WTC11 (cell line): ENCODE measurements around the gene FNDC3B. TPM values are rescaled to one million over a fixed set of nuclear protein-coding genes. Genes with fewer than 3 reads are reported as not detected.
A peak's percentile ranks its signal among the peaks of the same experiment; 100 is the strongest.

Experiments
- ATAC-seq: fragments of 200-7000 bp; cut with Tn5 transposase; 2 replicates; pipeline ENCODE4 v1.10.0; 2021; ENCODE audit warnings: mild to moderate bottlenecking, moderate library complexity
- CTCF ChIA-PET: fragments of 300-600 bp; sonication (Branson Sonifier 250); formaldehyde crosslinking; loops from one replicate; lab custom pipeline; 2021; ENCODE audit warnings: antibody characterized with exemption; lab: Charles Lee
- POLR2A ChIA-PET: fragments of 350-600 bp; sonication (Branson Sonifier 250); formaldehyde crosslinking; loops from one replicate; lab custom pipeline; 2021; ENCODE audit warnings: antibody characterized with exemption; lab: Charles Lee
- DNase-seq: peaks from one replicate; pipeline ENCODE4 v3.0.0; 2021; ENCODE audit warnings: low spot score
- H3K27ac Mint-ChIP-seq: 2 replicates; pipeline ENCODE4 v1.8.0; 2021; ENCODE audit warnings: mixed read lengths
- H3K27me3 Mint-ChIP-seq: 2 replicates; pipeline ENCODE4 v1.8.0; 2021; ENCODE audit warnings: low read depth, mild to moderate bottlenecking, moderate library complexity, mixed read lengths
- H3K36me3 Mint-ChIP-seq: 2 replicates; pipeline ENCODE4 v1.8.0; 2021; ENCODE audit warnings: mixed read lengths
- H3K4me1 Mint-ChIP-seq: 2 replicates; pipeline ENCODE4 v1.8.0; 2022; ENCODE audit warnings: mixed read lengths
- H3K4me3 Mint-ChIP-seq: 2 replicates; pipeline ENCODE4 v1.8.0; 2021; ENCODE audit warnings: mild to moderate bottlenecking, moderate library complexity, mixed read lengths
- H3K9me3 Mint-ChIP-seq: 2 replicates; pipeline ENCODE4 v1.8.0; 2021; ENCODE audit warnings: mixed read lengths
- AR ChIP-seq: fragments of 250-450 bp; sonication (Bioruptor Pico); IDR thresholded peaks from 2 replicates; pipeline ENCODE4 v1.9.0; 2021; ENCODE audit warnings: mild to moderate bottlenecking
- E2F5 ChIP-seq: sonication (generic); formaldehyde crosslinking; IDR thresholded peaks from 2 replicates; pipeline ENCODE4 v1.8.1; 2022; ENCODE audit warnings: mild to moderate bottlenecking, moderate library complexity, missing genetic modification reagents
- ESRRA ChIP-seq: sonication (generic); formaldehyde crosslinking; IDR thresholded peaks from 2 replicates; pipeline ENCODE4 v1.8.1; 2022; ENCODE audit warnings: mild to moderate bottlenecking, missing genetic modification reagents, borderline replicate concordance
- GRHL2 ChIP-seq: fragments of 250-450 bp; sonication (Bioruptor Pico); IDR thresholded peaks from 2 replicates; pipeline ENCODE4 v1.8.0; 2022; ENCODE audit warnings: mild to moderate bottlenecking, moderate library complexity; ENCODE audit not compliant: insufficient replicate concordance, severe bottlenecking
- HMGXB4 ChIP-seq: sonication (generic); formaldehyde crosslinking; IDR thresholded peaks from 2 replicates; pipeline ENCODE4 v1.8.1; 2023; ENCODE audit warnings: mild to moderate bottlenecking, moderate library complexity, missing genetic modification reagents
- JAZF1 ChIP-seq: fragments of 250-450 bp; sonication (Bioruptor Pico); IDR thresholded peaks from 2 replicates; pipeline ENCODE4 v1.9.0; 2021; ENCODE audit warnings: moderate library complexity, mild to moderate bottlenecking, inconsistent platforms
- SMAD4 ChIP-seq: sonication (generic); formaldehyde crosslinking; IDR thresholded peaks from 2 replicates; pipeline ENCODE4 v1.8.0; 2022; ENCODE audit warnings: mild to moderate bottlenecking, missing genetic modification reagents
- SOX15 ChIP-seq: fragments of 250-450 bp; sonication (Bioruptor Pico); IDR thresholded peaks from 2 replicates; pipeline ENCODE4 v1.9.0; 2021; ENCODE audit warnings: mild to moderate bottlenecking
- USF1 ChIP-seq: sonication (generic); formaldehyde crosslinking; IDR thresholded peaks from 2 replicates; pipeline ENCODE4 v1.8.0; 2022; ENCODE audit warnings: mild to moderate bottlenecking, missing genetic modification reagents
- ZNF121 ChIP-seq: sonication (generic); formaldehyde crosslinking; IDR thresholded peaks from 2 replicates; pipeline ENCODE4 v1.8.0; 2023; ENCODE audit warnings: missing genetic modification reagents
- ZNF396 ChIP-seq: fragments of 250-450 bp; sonication (Bioruptor Pico); IDR thresholded peaks from 2 replicates; pipeline ENCODE4 v1.8.0; 2021; ENCODE audit warnings: mild to moderate bottlenecking, moderate library complexity, borderline replicate concordance
- ZNF532 ChIP-seq: fragments of 250-450 bp; sonication (Bioruptor Pico); IDR thresholded peaks from 2 replicates; pipeline ENCODE4 v1.9.0; 2021; ENCODE audit warnings: mild to moderate bottlenecking, borderline replicate concordance
- ZSCAN18 ChIP-seq: fragments of 250-450 bp; sonication (Bioruptor Pico); IDR thresholded peaks from 2 replicates; pipeline ENCODE4 v2.1.2; 2022; ENCODE audit warnings: mild to moderate bottlenecking, moderate library complexity
- total RNA-seq: library from RNA; stranded (reverse); gene quantifications from 3 replicates; pipeline ENCODE4 v1.2.3, GENCODE V29; 2021

Gene FNDC3B
- total RNA-seq, 1 experiment from 2014 or later = 42.8 TPM

GRCh38 chr3:172296248-172296974 lies 257.0 kb downstream of the FNDC3B start:
- TF ChIP-seq USF1 (CRISPR knock-in tag) = no peak
- no peak for TF ChIP-seq AR
- no peak for TF ChIP-seq ZNF121 (CRISPR knock-in tag)
- TF ChIP-seq ZNF532 (CRISPR knock-in tag) = no peak
- no peak for TF ChIP-seq SMAD4 (CRISPR knock-in tag)
- no peak for TF ChIP-seq HMGXB4 (CRISPR knock-in tag)
- no peak for TF ChIP-seq ZSCAN18
- TF ChIP-seq GRHL2 (CRISPR knock-in tag) = no peak
- TF ChIP-seq ESRRA (CRISPR knock-in tag) = no peak
- TF ChIP-seq SOX15 (CRISPR knock-in tag) = no peak
- TF ChIP-seq E2F5 (CRISPR knock-in tag) = no peak
- TF ChIP-seq ZNF396 (CRISPR knock-in tag) = no peak
- no peak for TF ChIP-seq JAZF1 (CRISPR knock-in tag)
- TF ChIP-seq, all 79 proteins: peak for 0
- Mint-ChIP-seq H3K4me3 (no peak overlapping the region), H3K36me3 (peaks cover 44% of the 10 kb centered on the region), H3K27me3 (no peaks in the 10 kb centered on the region), H3K9me3 (no peaks in the 10 kb centered on the region), H3K27ac (peak overlapping the region; percentile 66), H3K4me1 (peaks cover 35% of the 10 kb centered on the region)
- DNase-seq (no peak), ATAC-seq (no peak)
- CTCF ChIA-PET = no interaction called here
- POLR2A ChIA-PET = no interaction called here
